UCSD-AML1 (cell line): Measurements from ENCODE around the gene GARNL3.
A peak's percentile ranks its signal among the peaks of the same experiment; 100 is the strongest.

ENCODE experiments used
- DNase-seq: peaks from one replicate; lab custom pipeline; 2025; ENCODE audit not compliant: unreplicated experiment; lab: John Stamatoyannopoulos, UW

Gene GARNL3, protein sequence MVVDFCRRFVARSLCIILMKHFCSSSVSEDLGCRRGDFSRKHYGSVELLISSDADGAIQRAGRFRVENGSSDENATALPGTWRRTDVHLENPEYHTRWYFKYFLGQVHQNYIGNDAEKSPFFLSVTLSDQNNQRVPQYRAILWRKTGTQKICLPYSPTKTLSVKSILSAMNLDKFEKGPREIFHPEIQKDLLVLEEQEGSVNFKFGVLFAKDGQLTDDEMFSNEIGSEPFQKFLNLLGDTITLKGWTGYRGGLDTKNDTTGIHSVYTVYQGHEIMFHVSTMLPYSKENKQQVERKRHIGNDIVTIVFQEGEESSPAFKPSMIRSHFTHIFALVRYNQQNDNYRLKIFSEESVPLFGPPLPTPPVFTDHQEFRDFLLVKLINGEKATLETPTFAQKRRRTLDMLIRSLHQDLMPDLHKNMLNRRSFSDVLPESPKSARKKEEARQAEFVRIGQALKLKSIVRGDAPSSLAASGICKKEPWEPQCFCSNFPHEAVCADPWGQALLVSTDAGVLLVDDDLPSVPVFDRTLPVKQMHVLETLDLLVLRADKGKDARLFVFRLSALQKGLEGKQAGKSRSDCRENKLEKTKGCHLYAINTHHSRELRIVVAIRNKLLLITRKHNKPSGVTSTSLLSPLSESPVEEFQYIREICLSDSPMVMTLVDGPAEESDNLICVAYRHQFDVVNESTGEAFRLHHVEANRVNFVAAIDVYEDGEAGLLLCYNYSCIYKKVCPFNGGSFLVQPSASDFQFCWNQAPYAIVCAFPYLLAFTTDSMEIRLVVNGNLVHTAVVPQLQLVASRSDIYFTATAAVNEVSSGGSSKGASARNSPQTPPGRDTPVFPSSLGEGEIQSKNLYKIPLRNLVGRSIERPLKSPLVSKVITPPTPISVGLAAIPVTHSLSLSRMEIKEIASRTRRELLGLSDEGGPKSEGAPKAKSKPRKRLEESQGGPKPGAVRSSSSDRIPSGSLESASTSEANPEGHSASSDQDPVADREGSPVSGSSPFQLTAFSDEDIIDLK

DNA sequence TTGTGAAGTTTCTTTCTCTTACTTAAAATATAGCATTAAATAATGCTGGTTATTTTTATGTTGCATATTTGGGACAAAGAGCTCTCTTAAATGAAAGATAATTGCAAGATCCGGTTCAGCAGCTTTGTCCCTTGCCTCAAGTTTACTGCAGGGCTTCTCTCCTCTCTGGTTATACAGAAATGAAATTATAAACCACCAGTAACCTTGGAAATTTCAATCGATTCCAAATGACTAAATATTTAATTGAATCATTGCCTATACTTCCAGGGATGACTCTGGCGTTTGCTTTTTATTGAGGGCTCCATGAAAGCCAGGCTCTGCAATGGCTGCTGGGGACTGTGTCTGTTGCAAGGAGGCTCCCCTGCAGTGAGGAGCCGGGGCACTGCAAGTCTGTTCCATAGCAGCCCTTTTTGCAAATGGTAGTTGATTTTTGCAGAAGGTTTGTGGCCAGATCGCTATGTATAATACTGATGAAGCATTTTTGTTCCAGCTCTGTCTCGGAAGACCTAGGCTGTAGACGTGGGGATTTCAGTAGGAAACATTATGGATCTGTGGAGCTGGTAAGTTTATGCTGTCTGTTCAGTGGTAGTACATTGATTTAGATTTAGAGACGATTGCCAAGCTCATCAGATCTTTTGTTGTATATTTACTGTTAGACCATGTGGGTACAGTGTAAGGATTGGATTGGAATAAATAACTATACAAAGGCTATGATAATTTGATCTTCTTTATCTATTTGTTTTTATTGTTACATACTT is at the start of gene GARNL3:
Gene GARNL3, plus strand, starts transcription at position 313 of the 758 bp plus-strand sequence. Its CDS starts 104 bp downstream, at position 417.
- DNase-seq, result no peak

- DNase-seq, result no peak
These were observed 49.0 kb upstream of the GARNL3 start for GRCh38 chr9:127215268-127216209.

DNA sequence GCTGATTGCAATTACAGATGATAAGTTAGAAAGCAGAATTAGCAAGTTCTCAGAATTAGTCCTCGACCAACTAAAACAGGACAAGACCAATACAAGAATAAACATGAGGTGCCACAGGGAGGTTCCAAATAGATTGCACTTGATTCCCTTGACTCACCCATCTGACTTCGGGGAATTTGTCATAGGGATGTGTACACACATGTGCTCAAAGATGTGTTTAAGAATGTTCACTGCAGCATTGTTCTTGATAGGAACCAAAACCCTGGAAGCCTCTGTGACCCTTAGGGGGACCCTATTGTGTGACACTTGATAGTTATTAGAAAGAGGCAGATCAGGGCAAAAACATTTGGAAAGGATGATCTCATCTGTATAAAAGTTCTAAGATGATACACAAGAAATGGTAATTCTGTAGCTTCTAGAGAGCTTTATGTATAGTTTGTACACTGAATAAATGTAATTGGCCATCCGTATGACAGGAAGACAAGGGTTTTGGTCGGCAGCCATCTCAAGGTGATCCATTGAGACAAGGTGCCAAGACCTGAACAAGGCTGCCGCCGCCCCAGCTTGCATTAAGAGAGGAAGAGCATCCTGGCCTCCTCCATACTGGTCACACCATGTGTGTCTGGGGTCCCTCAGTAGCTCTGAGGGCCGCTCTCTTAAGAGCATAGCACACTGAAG is 48.2 kb upstream of the GARNL3 start:
- DNase-seq, result no peak

- no peak for DNase-seq
These were observed 47.7 kb upstream of the GARNL3 start for GRCh38 chr9:127216888-127217217.

- no peak for DNase-seq
These were observed 45.8 kb upstream of the GARNL3 start for GRCh38 chr9:127218818-127219217.

DNA sequence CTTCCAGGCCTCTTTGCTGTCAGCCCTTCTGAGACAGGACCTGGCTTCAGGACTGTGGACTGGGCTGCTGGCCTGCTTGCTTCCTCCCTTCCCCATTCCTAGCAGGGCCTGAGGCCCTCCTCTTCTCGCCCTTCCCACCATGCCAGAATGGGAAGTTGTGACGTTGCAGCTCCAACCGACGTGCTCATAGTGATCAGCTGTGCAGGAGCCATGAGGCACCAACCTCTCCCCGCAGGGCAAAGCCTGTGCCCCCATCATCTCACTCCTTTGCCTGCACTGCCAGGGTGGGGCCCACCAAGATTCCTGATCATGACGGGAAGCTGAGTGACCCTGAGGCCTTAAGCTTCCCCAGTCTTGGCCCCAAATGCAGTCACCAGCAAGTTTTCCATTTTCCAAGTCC is 45.1 kb upstream of the GARNL3 start:
- no peak for DNase-seq

DNA sequence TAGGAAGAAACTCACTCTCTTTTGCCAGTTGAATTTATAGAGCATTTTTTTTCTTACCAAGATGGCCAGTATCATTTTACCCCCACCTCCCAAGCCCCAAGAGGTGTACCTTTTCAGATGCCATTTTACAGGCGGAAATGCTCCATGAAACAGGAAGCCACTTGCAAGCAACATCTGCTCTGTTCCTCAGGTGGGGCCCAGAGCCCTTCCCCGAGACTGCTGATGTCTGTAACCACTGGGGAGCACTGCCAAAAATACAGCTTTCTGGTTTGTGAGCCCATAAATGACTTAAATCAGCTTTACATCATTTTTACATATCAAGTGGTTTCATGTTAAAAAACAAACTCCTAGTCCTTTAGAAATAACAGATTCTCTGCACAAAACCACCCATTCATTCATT is 42.9 kb upstream of the GARNL3 start:
- no peak for DNase-seq

DNA sequence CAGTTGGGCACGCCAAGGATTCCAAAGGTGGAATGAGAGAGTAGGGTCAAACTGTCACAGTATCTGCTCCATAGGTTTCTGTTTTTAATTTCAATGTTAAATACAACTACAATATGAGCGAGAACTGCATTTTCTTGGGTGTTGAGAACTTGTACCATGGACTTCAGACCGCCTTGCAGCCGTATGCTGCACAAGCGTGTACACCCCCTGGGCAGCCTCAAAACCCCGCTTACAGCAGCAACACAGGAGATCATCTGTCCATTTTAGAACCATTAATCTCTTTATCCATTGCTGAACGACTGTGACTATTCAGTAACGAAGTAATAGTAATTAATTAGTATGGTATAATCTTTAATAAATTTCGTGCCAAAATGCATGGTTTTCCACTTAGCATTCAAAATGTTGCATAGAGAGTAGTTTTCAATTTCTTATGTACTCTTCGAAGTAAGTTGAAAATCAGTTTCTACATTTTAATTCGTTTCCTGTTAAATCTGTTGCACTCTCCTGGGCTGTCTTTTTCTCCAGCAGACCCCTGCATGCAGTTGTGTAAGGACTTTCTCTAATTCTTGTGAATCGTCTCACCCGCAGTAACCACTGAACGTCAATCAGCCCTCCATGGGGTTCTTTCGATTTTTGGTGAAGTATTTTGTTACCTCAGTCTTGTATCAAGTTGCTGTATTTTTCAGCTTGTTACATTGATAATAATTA is 42.0 kb upstream of the GARNL3 start:
- no peak for DNase-seq

GRCh38 chr9:127223266-127223665 is 41.3 kb upstream of the GARNL3 start:
- no peak for DNase-seq

DNA sequence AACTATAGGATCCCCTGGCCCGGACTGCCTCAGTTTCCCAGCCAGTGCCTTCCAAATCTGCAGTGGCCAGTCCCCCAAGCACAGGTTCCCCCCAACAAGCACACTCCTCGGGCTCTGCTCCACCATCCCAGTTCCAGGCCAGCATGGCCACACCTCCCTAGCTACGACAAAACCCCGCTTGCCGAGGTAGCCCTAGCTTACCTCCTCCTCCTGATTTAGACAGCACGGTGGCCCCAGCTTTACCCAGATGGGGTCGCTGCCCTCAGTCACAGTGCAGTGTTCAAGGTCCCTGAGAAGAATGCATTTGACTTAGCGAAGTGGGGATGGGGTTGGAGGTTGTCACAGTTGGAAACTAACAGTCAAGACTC is 40.8 kb upstream of the GARNL3 start:
- DNase-seq, result no peak

DNA sequence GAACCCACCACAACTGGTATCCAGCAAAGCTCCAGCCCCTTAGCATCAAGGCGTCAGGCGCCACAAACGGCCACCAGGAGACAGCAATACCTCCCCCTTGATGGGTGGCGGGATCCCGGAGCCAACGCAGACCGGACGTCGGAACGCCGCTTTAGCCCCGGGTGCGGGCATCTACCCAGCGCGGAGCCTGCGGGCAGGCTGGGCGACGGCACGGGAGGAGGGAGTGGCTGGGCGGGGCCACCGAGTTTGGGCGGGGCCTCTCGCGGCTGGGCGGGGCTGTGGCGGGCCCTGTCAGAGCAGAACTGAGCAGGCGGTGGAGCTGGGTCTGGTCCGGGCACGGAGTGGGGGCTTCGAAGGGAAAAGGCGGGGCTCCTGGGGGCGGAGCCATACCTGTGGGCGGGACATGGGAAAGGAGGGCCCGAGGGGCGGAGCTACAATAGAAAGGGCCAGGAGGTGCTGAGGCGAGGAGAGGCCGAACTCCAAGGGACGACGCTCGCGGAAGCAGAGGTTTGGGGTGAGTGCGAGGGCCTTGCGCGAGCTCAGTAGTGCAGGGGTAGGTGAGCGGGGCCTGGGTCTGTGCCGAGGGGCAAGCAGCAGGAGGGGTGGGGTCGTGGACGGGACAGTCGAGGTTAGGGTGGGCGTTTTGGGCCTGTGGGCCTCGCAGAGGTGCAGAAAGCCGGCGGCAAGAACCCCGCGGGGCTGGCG is 40.2 kb upstream of the GARNL3 start:
- DNase-seq, result peak; percentile 77

- DNase-seq, result peak; percentile 88
These were observed 39.5 kb upstream of the GARNL3 start for GRCh38 chr9:127224883-127225739.

DNA sequence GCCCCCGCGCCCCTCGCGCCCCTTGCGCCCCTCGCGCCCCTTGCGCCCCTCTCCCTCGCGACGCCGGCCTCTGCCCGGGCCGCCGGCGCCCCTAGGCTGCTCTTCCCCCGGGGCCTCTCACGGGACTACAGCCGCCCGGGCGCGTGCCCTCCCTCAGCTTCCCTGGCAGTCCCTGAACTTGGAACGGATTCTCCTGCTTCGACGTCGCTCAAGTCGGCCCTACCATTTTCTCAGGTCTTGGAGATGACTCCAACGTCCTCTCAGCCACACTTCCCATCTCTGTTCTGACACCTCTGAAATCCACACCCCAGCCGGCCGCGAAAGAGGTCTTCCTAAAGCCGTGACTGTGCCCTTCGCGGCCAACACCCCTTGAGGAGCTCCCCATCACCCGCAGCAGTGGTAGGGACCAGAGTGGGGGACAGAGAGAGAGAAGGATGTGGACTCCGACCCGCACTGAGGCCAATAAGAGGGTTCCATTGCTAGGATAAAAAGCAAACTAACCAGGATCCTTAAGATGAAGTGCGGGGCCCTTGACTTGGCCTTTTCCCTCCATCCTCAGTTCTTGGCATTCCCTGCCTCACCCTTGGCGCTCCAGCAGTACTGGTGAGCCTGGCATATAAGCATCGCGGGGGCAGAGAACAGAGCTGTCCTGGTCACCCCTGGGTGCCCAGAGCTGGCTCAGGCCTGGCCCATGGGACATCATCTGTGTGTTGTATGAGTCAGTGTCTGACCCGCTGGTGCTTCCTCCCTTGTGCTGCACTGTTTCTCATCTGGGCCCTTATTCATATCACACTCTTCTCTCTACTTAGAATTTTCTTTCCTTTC is 38.6 kb upstream of the GARNL3 start:
- DNase-seq, result no peak

DNA sequence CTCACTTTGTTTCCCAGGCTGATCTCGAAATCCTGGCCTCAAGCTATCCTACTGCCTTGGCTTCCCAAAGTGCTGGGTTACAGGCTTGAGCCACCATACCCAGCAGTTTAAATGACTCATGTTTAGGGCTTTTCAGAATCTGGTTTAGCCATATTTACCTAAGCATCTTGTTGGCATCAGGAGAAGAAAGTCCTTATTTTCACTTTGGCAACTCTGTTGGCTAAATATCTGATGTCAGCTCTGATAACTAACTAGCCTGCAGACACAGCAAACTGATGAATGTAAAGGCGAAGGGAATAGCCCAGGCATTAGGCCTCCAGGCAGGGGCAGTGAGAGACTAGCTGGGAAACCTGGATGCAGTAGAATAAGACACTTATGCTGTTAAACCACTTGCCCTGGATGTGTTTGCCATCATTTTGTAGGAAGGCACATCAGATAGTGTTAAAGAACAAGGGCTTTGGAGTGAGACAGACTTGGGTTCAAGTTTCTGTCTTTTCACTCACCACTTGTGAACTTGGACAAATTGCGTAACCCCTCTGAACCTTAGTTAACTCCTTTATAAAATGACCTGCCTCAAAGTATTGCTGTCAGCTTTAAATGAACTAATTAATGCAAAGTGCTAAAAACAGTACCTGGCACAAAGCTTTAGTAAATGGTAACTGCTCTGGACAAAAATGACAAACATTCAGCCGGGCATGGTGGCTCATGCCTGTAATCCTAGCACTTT is 34.7 kb upstream of the GARNL3 start:
- DNase-seq, result no peak

DNA sequence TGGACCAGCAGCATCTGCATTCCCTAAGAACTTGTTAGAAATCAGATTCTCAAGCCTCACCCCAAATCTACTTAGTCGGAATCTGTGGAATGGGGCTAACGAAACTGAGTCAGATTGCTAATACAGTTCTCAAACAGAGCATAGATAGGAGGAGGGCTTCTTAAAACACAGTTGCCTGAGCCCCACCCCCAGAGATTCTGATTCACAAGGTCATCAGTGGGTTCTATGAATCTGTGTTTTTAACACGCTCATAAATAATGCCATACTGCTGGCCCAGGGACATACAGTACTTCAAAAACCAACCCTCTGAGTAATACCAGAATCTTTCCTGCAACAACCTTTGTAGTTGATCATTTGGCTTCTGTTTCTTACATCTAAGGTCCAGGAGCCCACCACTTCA is 32.9 kb upstream of the GARNL3 start:
- no peak for DNase-seq
